Fibroblast of villous mesenchyme (primary cell): Measurements from ENCODE around the gene PACS2. TPM values are rescaled to one million over a fixed set of nuclear protein-coding genes. Genes with fewer than 3 reads are reported as not detected.
"Not testable (repeated sequence)": the region's sequence is repeated elsewhere in the genome, so short reads cannot be mapped to it uniquely, and the experiment has no call there.

Experiments used
- DNase-seq: peaks from one replicate; pipeline ENCODE4 v3.0.0-alpha.2; 2010; ENCODE audit warnings: low read depth
- H3K4me3 ChIP-seq: 2 replicates; pipeline ENCODE4 v1.5.1; 2011; ENCODE audit warnings: low read depth, mild to moderate bottlenecking, low read length
- total RNA-seq: library from RNA; depleted of rRNA; stranded (reverse); fragments of >200 nt; gene quantifications from 2 replicates; pipeline ENCODE4 v1.2.3, GENCODE V29; 2012
- TF ChIP-seq, protein P1 (sequence below): IDR thresholded peaks from 2 replicates; pipeline ENCODE4 v1.5.1; 2012; ENCODE audit warnings: low read depth, mild to moderate bottlenecking, low read length; ENCODE audit not compliant: insufficient read depth

The PACS2 gene
- total RNA-seq, 1 donor: 35.0 TPM

DNA sequence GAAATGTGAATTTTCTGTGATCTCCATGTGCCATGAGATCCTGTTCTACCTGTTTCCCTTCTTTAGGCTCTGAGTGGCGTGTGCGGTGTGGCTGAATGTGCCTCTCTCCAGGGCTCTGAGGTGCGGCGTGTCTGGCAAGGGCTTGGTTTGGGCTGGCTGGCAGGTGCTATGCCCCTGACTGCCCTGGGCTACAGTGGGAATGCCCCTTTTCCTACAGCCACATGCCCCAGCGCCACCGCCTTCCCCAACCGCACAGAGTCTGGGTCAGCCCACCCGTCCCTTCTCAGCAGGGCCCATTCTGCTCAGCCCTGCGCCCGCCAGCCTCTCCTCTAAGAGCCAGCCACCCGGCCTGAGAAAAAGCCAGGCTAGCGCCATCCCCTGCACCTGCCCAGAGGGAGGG, 41.5 kb upstream of the PACS2 start:
- H3K4me3 ChIP-seq: no peak overlapping the region
- TF ChIP-seq, protein P1, sequence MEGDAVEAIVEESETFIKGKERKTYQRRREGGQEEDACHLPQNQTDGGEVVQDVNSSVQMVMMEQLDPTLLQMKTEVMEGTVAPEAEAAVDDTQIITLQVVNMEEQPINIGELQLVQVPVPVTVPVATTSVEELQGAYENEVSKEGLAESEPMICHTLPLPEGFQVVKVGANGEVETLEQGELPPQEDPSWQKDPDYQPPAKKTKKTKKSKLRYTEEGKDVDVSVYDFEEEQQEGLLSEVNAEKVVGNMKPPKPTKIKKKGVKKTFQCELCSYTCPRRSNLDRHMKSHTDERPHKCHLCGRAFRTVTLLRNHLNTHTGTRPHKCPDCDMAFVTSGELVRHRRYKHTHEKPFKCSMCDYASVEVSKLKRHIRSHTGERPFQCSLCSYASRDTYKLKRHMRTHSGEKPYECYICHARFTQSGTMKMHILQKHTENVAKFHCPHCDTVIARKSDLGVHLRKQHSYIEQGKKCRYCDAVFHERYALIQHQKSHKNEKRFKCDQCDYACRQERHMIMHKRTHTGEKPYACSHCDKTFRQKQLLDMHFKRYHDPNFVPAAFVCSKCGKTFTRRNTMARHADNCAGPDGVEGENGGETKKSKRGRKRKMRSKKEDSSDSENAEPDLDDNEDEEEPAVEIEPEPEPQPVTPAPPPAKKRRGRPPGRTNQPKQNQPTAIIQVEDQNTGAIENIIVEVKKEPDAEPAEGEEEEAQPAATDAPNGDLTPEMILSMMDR: no peak
- DNase-seq: no peak

DNA sequence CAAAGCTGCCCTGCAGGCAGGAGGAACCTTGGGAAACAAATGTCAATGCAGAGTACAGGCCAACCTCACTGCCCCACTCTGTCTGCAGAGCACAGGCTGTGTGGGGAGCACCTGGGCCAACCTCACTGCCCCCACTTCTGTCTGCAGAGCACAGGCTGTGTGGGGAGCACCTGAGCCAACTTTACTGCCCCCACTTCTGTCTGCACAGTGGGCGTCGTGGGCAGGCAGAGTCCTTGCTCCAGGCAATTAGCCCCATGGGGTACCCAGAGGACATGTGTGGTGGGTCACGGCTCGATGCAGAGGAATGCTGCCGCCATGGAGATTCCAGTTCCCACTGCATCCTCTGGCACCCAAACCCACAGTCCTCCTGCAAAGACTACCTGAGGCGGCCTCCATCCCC, 39.9 kb upstream of the PACS2 start:
- H3K4me3 ChIP-seq: no peak overlapping the region
- TF ChIP-seq, protein P1: no peak
- DNase-seq: no peak

DNA sequence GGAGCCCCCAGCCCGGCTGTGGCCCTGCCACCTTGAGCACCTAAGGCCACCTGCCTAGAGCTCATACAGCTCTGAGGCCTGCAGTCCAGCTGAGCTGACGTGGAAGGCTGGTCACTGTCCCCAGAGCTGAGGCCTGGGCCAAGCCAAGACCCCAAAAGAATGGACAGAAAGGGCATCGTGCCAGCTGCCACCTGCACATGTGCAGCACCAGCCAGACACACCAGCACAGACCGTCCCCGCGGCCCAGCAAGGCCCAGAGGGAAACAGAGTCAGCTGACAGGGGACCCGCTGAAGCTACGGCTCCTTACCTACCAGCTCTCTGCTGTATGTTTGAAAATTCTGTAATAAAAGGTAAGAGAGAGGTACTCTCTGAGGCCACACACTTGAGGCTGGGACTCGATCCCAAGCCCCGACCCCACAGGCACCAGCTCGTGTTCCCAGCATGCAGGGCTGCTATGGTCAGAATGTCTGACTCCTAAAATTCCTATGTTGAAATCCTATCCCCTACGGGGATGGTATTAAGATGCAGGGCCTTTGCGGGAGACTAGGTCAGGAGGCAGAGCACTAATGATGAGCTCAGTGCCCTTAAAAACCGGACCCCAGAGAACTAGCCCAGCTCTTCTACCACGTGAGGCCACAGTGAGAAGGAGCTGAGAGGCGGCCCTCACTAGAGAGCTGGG, 39.1 kb upstream of the PACS2 start:
- TF ChIP-seq, protein P1: no peak
- no peak overlapping the region for H3K4me3 ChIP-seq
- DNase-seq: peak; percentile 80

DNA sequence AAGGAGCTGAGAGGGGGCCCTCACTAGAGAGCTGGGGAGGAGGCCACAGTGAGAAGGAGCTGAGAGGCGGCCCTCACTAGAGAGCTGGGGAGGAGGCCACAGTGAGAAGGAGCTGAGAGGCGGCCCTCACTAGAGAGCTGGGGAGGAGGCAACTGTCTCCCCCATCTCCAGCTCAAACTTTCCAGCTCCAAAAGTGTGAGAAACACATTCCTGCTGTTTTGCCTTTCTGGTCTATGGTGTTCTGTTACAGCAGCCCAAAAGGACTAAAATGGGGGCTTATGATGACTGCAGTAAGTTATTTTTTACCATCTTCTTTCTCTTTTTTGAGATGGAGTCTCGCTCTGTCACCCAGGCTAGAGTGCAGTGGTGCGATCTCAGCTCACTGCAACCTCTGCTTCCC, 37.1 kb upstream of the PACS2 start:
- H3K4me3 ChIP-seq, DNase-seq: not testable (repeated sequence)

DNA sequence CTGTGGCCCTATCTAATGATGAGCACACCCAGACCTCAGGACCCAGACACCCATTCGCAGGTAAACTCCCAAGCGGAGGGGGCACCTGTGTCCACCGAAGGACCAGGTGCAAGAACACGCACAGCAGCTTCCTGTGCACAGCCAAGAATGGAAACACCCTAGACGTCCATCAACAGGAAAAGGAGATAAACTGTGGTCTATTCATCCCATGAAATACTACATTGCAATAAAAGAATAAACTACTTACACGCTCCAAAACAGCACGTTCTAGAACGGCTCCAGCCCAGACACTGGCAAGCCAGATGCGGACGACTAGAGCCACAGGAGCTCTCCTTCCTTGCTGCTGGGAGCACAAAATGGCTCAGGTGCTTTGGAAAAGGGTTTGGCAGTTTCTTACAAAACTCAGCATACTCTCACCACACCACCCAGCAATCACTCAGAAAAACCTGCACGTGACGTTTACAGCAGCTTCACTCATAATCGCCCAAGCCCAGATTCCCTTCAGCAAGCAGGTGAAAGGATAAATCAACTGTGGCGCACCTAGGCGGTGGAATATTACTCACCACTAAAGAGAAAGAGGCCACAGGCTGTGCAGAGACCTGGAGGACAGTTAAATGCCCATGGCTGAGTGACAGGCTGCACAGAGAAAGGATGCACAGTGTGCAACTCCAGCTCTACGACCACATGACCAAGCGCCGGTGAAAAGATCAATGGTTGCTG, 34.7 kb upstream of the PACS2 start:
- H3K4me3 ChIP-seq: no peak overlapping the region
- TF ChIP-seq, protein P1: no peak
- no peak for DNase-seq

DNA sequence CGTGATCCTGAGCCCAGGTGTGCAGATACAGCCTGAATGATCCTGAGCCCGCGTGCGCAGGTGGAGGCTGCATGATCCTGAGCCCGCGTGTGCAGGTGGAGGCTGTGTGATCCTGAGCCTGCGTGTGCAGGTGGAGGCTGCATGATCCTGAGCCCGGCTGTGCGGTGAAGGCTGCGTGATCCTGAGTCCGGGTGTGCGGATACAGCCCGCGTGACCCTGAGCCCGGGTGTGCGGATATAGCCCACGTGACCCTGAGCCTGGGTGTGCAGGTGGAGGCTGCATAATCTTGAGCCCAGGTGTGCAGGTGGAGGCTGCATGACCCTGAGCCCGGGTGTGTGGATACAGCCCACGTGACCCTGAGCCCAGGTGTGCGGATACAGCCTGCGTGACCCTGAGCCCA, 34.0 kb upstream of the PACS2 start:
- TF ChIP-seq, protein P1: no peak
- DNase-seq: no peak
- no peak overlapping the region for H3K4me3 ChIP-seq

DNA sequence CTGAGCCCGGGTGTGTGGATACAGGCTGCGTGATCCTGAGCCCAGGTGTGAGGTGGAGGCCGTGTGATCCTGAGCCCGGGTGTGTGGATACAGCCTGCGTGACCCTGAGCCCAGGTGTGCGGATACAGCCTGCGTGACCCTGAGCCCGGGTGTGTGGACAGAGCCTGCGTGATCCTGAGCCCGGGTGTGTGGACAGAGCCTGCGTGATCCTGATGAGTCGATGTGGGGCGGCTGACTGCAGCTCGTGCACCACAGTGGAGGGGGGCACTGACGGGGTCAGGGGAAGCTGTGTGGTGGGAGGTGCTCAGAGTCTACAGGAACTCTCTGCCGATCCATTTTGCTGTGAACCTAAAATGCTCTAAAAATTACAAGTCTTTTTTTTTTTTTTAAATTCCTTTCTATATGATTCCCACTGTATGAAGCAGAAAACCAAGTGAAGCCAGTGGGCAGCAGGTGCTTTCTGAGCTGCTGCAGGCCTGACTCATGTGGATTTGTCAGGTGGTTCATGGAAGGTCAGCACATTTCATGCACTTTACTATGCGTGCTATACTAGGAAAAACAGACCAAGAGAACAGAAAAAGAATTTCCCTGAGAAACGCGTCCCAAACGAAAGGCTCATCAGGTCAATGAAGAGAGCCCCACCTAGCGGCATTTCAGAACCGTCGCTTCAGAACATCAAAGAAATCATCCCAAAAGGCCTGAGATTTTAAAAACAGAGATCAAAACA, 33.0 kb upstream of the PACS2 start:
- no peak overlapping the region for H3K4me3 ChIP-seq
- peak; percentile 82 for DNase-seq
- TF ChIP-seq, protein P1: peak; percentile 78
